HG03175 (cell line): ENCODE results near the gene NAT9.

Experiments used
- ATAC-seq: cut with Tn5 transposase; IDR thresholded peaks from one replicate; pipeline ENCODE4 v1.9.1; 2021; ENCODE audit warnings: mild to moderate bottlenecking, moderate library complexity; ENCODE audit not compliant: unreplicated experiment

NAT9 gene

GRCh38 chr17:74806334-74806733 lies 30.2 kb upstream of the NAT9 start:
- no peak for ATAC-seq

GRCh38 chr17:74805591-74805991 lies 29.4 kb upstream of the NAT9 start:
- ATAC-seq = no peak

- ATAC-seq = no peak
Measured at GRCh38 chr17:74804683-74805082, 28.5 kb upstream of the NAT9 start.

- ATAC-seq = no peak
Measured at GRCh38 chr17:74803971-74804370, 27.8 kb upstream of the NAT9 start.

- ATAC-seq = no peak
Measured at GRCh38 chr17:74803388-74803930, 27.3 kb upstream of the NAT9 start.

GRCh38 chr17:74801896-74802295 lies 25.8 kb upstream of the NAT9 start:
- no peak for ATAC-seq

- ATAC-seq = no peak
Measured at GRCh38 chr17:74800531-74800930, 24.4 kb upstream of the NAT9 start.

- no peak for ATAC-seq
Measured at GRCh38 chr17:74799097-74799496, 23.0 kb upstream of the NAT9 start.

- ATAC-seq = no peak
Measured at GRCh38 chr17:74798239-74798707, 22.1 kb upstream of the NAT9 start.

GRCh38 chr17:74797824-74798223 lies 21.7 kb upstream of the NAT9 start:
- no peak for ATAC-seq

GRCh38 chr17:74796866-74797265 lies 20.7 kb upstream of the NAT9 start:
- ATAC-seq = no peak

GRCh38 chr17:74796211-74796610 lies 20.1 kb upstream of the NAT9 start:
- no peak for ATAC-seq

GRCh38 chr17:74795327-74796020 lies 19.3 kb upstream of the NAT9 start:
- ATAC-seq = no peak

- no peak for ATAC-seq
Measured at GRCh38 chr17:74792586-74793105, 16.5 kb upstream of the NAT9 start.

- ATAC-seq = no peak
Measured at GRCh38 chr17:74790161-74791058, 14.3 kb upstream of the NAT9 start.

- ATAC-seq = no peak
Measured at GRCh38 chr17:74786431-74787055, 10.4 kb upstream of the NAT9 start.

GRCh38 chr17:74785981-74786360 lies 9.8 kb upstream of the NAT9 start:
- no peak for ATAC-seq

GRCh38 chr17:74785096-74785980 lies 9.2 kb upstream of the NAT9 start:
- no peak for ATAC-seq

GRCh38 chr17:74784125-74784810 lies 8.1 kb upstream of the NAT9 start:
- ATAC-seq = no peak

- no peak for ATAC-seq
Measured at GRCh38 chr17:74782571-74782970, 6.4 kb upstream of the NAT9 start.
